ENCODE results near the gene PURB.

PURB gene

GRCh38 chr7:44898039-44898438 is 12.7 kb upstream of the PURB start:
- Histone ChIP-seq H2AK5ac (ENCODE audit: low read length, severe bottlenecking) (no peak overlapping the region), H3K79me1 (replicated peaks; ENCODE audit: low read length, poor library complexity, severe bottlenecking) (peaks cover 6% of the 10 kb centered on the region)

GRCh38 chr7:44897309-44897708 is 12.0 kb upstream of the PURB start:
- Histone ChIP-seq H3K27ac (ENCODE audit: low read length, poor library complexity, severe bottlenecking) (no peak overlapping the region), H3K14ac (ENCODE audit: low read length in 2 of 2) (no peak overlapping the region), H3K9ac (ENCODE audit: low read length) (no peak overlapping the region), H3K9me3 (ENCODE audit: control insufficient read depth, low read length) (no peaks in the 10 kb centered on the region), H2BK15ac (ENCODE audit: low read depth, poor library complexity, severe bottlenecking) (no peak overlapping the region), H3K36me3 (ENCODE audit: control insufficient read depth in 1 of 2, insufficient read depth in 2 of 2, low read depth in 1 of 2, low read length in 2 of 2) (no peaks in the 10 kb centered on the region), H4K91ac (ENCODE audit: low read length) (no peak overlapping the region), H3K23ac (ENCODE audit: low read length in 2 of 2) (no peak overlapping the region), H3K4me3 (ENCODE audit: insufficient read depth in 1 of 2, low read depth in 1 of 2, low read length in 2 of 2) (no peak overlapping the region), H4K8ac (ENCODE audit: low read length) (no peak overlapping the region), H3K18ac (ENCODE audit: low read depth in 1 of 2, low read length in 2 of 2) (no peak overlapping the region), H2BK120ac (ENCODE audit: low read depth, low read length) (no peak overlapping the region), H2BK5ac (ENCODE audit: low read depth, low read length, poor library complexity, severe bottlenecking) (no peak overlapping the region), H3K4me2 (ENCODE audit: low read length, poor library complexity, severe bottlenecking) (no peak overlapping the region), H2AK5ac (ENCODE audit: low read length, severe bottlenecking) (no peak overlapping the region), H3K27me3 (ENCODE audit: control insufficient read depth in 1 of 2, insufficient read depth in 1 of 2, low read length in 2 of 2) (no peaks in the 10 kb centered on the region), H3K4ac (ENCODE audit: low read depth in 1 of 2, low read length in 2 of 2) (no peak overlapping the region), H2AFZ (ENCODE audit: low read depth, low read length) (no peak overlapping the region), H3K4me1 (ENCODE audit: control insufficient read depth, insufficient read depth, low read depth, low read length) (no peaks in the 10 kb centered on the region), H3K79me1 (replicated peaks; ENCODE audit: low read length, poor library complexity, severe bottlenecking) (peaks cover 6% of the 10 kb centered on the region), H2BK12ac (ENCODE audit: low read length in 2 of 2) (no peak overlapping the region)
- 73% methylated on average over 1 of the region's 1 CpG for WGBS
- DNase-seq = no peak

More at GRCh38 chr7:44898039-44898438, 12.7 kb upstream of the PURB start:
- 96% methylated on average over 3 of the region's 4 CpGs for WGBS
- Histone ChIP-seq H2AFZ (ENCODE audit: low read depth, low read length) (no peak overlapping the region), H3K27ac (ENCODE audit: low read length, poor library complexity, severe bottlenecking) (no peak overlapping the region), H3K4me3 (ENCODE audit: insufficient read depth in 1 of 2, low read depth in 1 of 2, low read length in 2 of 2) (no peak overlapping the region), H4K91ac (ENCODE audit: low read length) (no peak overlapping the region), H3K27me3 (ENCODE audit: control insufficient read depth in 1 of 2, insufficient read depth in 1 of 2, low read length in 2 of 2) (no peaks in the 10 kb centered on the region), H3K9ac (ENCODE audit: low read length) (no peak overlapping the region), H3K36me3 (ENCODE audit: control insufficient read depth in 1 of 2, insufficient read depth in 2 of 2, low read depth in 1 of 2, low read length in 2 of 2) (no peaks in the 10 kb centered on the region), H3K14ac (ENCODE audit: low read length in 2 of 2) (no peak overlapping the region), H3K23ac (ENCODE audit: low read length in 2 of 2) (no peak overlapping the region), H2BK15ac (ENCODE audit: low read depth, poor library complexity, severe bottlenecking) (no peak overlapping the region), H3K4ac (ENCODE audit: low read depth in 1 of 2, low read length in 2 of 2) (no peak overlapping the region), H3K9me3 (ENCODE audit: control insufficient read depth, low read length) (no peaks in the 10 kb centered on the region), H2BK12ac (ENCODE audit: low read length in 2 of 2) (no peak overlapping the region), H3K4me1 (ENCODE audit: control insufficient read depth, insufficient read depth, low read depth, low read length) (no peaks in the 10 kb centered on the region), H2BK5ac (ENCODE audit: low read depth, low read length, poor library complexity, severe bottlenecking) (no peak overlapping the region), H2BK120ac (ENCODE audit: low read depth, low read length) (no peak overlapping the region), H4K8ac (ENCODE audit: low read length) (no peak overlapping the region), H3K18ac (ENCODE audit: low read depth in 1 of 2, low read length in 2 of 2) (no peak overlapping the region), H3K4me2 (ENCODE audit: low read length, poor library complexity, severe bottlenecking) (no peak overlapping the region)
- no peak for DNase-seq

GRCh38 chr7:44894888-44895580 is 9.7 kb upstream of the PURB start:
- 79% methylated on average over 4 of the region's 4 CpGs for WGBS
- no peak for DNase-seq
- H3K36me3 ChIP-seq (ENCODE audit: control insufficient read depth in 1 of 2, insufficient read depth in 2 of 2, low read depth in 1 of 2, low read length in 2 of 2) = no peaks in the 10 kb centered on the region
- H4K8ac ChIP-seq (ENCODE audit: low read length) = no peak overlapping the region
- no peak overlapping the region for H3K18ac ChIP-seq (ENCODE audit: low read depth in 1 of 2, low read length in 2 of 2)
- H3K9me3 ChIP-seq (ENCODE audit: control insufficient read depth, low read length) = no peaks in the 10 kb centered on the region
- H3K4me2 ChIP-seq (ENCODE audit: low read length, poor library complexity, severe bottlenecking) = no peak overlapping the region
- no peak overlapping the region for H2AK5ac ChIP-seq (ENCODE audit: low read length, severe bottlenecking)
- H2BK12ac ChIP-seq (ENCODE audit: low read length in 2 of 2) = no peak overlapping the region
- H3K4me3 ChIP-seq (ENCODE audit: insufficient read depth in 1 of 2, low read depth in 1 of 2, low read length in 2 of 2) = peak overlapping the region in 1 of 2 experiments; percentile 20
- H3K23ac ChIP-seq (ENCODE audit: low read length in 2 of 2) = no peak overlapping the region
- H2BK15ac ChIP-seq (ENCODE audit: low read depth, poor library complexity, severe bottlenecking) = no peak overlapping the region
- no peak overlapping the region for H4K91ac ChIP-seq (ENCODE audit: low read length)
- H3K9ac ChIP-seq (ENCODE audit: low read length) = no peak overlapping the region
- no peak overlapping the region for H2BK120ac ChIP-seq (ENCODE audit: low read depth, low read length)
- H3K14ac ChIP-seq (ENCODE audit: low read length in 2 of 2) = no peak overlapping the region
- H3K79me1 ChIP-seq (replicated peaks; ENCODE audit: low read length, poor library complexity, severe bottlenecking) = peaks cover 9% of the 10 kb centered on the region
- no peak overlapping the region for H2AFZ ChIP-seq (ENCODE audit: low read depth, low read length)
- no peak overlapping the region for H3K4ac ChIP-seq (ENCODE audit: low read depth in 1 of 2, low read length in 2 of 2)
- H3K4me1 ChIP-seq (ENCODE audit: control insufficient read depth, insufficient read depth, low read depth, low read length) = no peaks in the 10 kb centered on the region
- H3K27ac ChIP-seq (ENCODE audit: low read length, poor library complexity, severe bottlenecking) = no peak overlapping the region
- no peak overlapping the region for H2BK5ac ChIP-seq (ENCODE audit: low read depth, low read length, poor library complexity, severe bottlenecking)
- H3K27me3 ChIP-seq (ENCODE audit: control insufficient read depth in 1 of 2, insufficient read depth in 1 of 2, low read length in 2 of 2) = no peaks in the 10 kb centered on the region

GRCh38 chr7:44893710-44894234 is 8.4 kb upstream of the PURB start:
- H2AFZ ChIP-seq (ENCODE audit: low read depth, low read length) = no peak overlapping the region
- no peak overlapping the region for H2AK5ac ChIP-seq (ENCODE audit: low read length, severe bottlenecking)
- H4K91ac ChIP-seq (ENCODE audit: low read length) = no peak overlapping the region

More at GRCh38 chr7:44893710-44894234, 8.4 kb upstream of the PURB start:
- no peak overlapping the region for H2BK120ac ChIP-seq (ENCODE audit: low read depth, low read length)
- DNase-seq = no peak
- 80% methylated on average over 8 of the region's 8 CpGs for WGBS
- no peak overlapping the region for H3K14ac ChIP-seq (ENCODE audit: low read length in 2 of 2)
- H3K4me1 ChIP-seq (ENCODE audit: control insufficient read depth, insufficient read depth, low read depth, low read length) = no peaks in the 10 kb centered on the region
- H3K79me1 ChIP-seq (replicated peaks; ENCODE audit: low read length, poor library complexity, severe bottlenecking) = peaks cover 10% of the 10 kb centered on the region
- no peak overlapping the region for H3K9ac ChIP-seq (ENCODE audit: low read length)
- H3K23ac ChIP-seq (ENCODE audit: low read length in 2 of 2) = no peak overlapping the region
- H3K27me3 ChIP-seq (ENCODE audit: control insufficient read depth in 1 of 2, insufficient read depth in 1 of 2, low read length in 2 of 2) = no peaks in the 10 kb centered on the region
- no peak overlapping the region for H3K27ac ChIP-seq (ENCODE audit: low read length, poor library complexity, severe bottlenecking)
- no peak overlapping the region for H2BK5ac ChIP-seq (ENCODE audit: low read depth, low read length, poor library complexity, severe bottlenecking)
- H2BK15ac ChIP-seq (ENCODE audit: low read depth, poor library complexity, severe bottlenecking) = no peak overlapping the region
- no peak overlapping the region for H4K8ac ChIP-seq (ENCODE audit: low read length)
- H3K36me3 ChIP-seq (ENCODE audit: control insufficient read depth in 1 of 2, insufficient read depth in 2 of 2, low read depth in 1 of 2, low read length in 2 of 2) = no peaks in the 10 kb centered on the region
- no peak overlapping the region for H2BK12ac ChIP-seq (ENCODE audit: low read length in 2 of 2)
- H3K4me2 ChIP-seq (ENCODE audit: low read length, poor library complexity, severe bottlenecking) = no peak overlapping the region
- no peaks in the 10 kb centered on the region for H3K9me3 ChIP-seq (ENCODE audit: control insufficient read depth, low read length)
- no peak overlapping the region for H3K4ac ChIP-seq (ENCODE audit: low read depth in 1 of 2, low read length in 2 of 2)
- no peak overlapping the region for H3K4me3 ChIP-seq (ENCODE audit: insufficient read depth in 1 of 2, low read depth in 1 of 2, low read length in 2 of 2)
- no peak overlapping the region for H3K18ac ChIP-seq (ENCODE audit: low read depth in 1 of 2, low read length in 2 of 2)

Measured in mesenchymal stem cell (in vitro differentiated cells and primary cell).